ENCODE results near the gene TRIM66.

- TF ChIP-seq POLR2A (IDR thresholded peaks at IDR 0.05), result no peak
- no peak for TF ChIP-seq CTCF (IDR thresholded peaks at IDR 0.05)
These were observed 32.3 kb upstream of the TRIM66 start for GRCh38 chr11:8714622-8715225.

Data from thyroid gland (tissue), 4 donors.